Heart left ventricle (tissue), 13 donors: ENCODE measurements around the gene AHDC1.

ENCODE experiments used
- CTCF ChIP-seq, 12 donors: fragments of 200-600 bp; sonication (generic) in 4 of 12; IDR thresholded peaks; one replicate each; pipeline versions ENCODE4 v1.5.0 to v1.8.0; 2018 to 2022; ENCODE audit warnings: antibody characterized with exemption in 12 of 12, mild to moderate bottlenecking in 5 of 12
- POLR2A ChIP-seq, 2 donors: fragments of 450-650 bp; IDR thresholded peaks; one replicate each; pipeline ENCODE4 v1.6.1; 2017; ENCODE audit warnings: antibody characterized with exemption in 2 of 2, mild to moderate bottlenecking in 2 of 2, moderate library complexity in 2 of 2
- donor health status: ischemic (EF 13 %, LVEDD 7.1; RV severe dilation, severe dysfunction).
- donor health status: DM: no; HTN: yes; CAD: no.
- donor health status: DM: no; HTN: no; CAD: no.
- donor health status: ischemic (EF 25% LVEDD 6.9; RV normal size, moderate dysfunction).
- donor health status: ischemic (EF 25% LVEDD 5.7; RV mildly dilated, moderate dysfunction).
- donor health status: ischemic (EF 35%, LVEDD 5.7; RV mildly dilated, moderate dysfunction).
- donor health status: nonischemic (EF 11% LVEDD 7.7; RV severe dilation, severe dysfunction).
- donor health status: DM: yes; HTN: yes; CAD: no.
- donor health status: PGD.
- donor health status: ischemic (EF 29% LVEDD 5.4; RV normal size, mild dysfunction).
- donor health status: nonischemic (EF 23%, LVEDD 6.1; RV moderate dilation, normal function).

GRCh38 chr1:27574871-27575831 lies 28.8 kb downstream of the AHDC1 start:
- TF ChIP-seq CTCF (IDR thresholded peaks at IDR 0.05), result peak in 9 of 12 donors; percentile 26 to 59 (median 36)
- TF ChIP-seq POLR2A (IDR thresholded peaks at IDR 0.05), result peak in 1 of 2 donors; percentile 20
